ENCODE data around the gene DEAF1.

Gene DEAF1

DNA sequence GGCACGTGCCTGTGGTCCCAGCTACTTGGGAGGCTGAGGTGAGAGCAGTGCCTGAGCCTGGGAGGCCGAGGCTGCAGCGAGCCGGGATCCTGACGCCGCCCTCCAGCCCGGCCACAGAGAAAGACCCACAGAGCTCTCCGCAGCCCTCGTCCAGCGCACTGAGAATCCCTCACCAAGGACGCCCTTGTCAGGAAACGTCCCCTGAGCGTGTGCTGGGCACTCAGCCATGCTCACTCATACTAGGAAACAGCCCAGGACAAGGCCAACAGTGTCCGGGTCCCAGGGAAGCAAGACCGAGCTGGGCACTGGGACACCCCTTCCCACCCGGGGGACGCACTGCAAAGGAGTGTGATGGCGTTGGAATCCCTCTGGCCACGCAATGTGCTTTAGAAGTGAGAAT, 14.5 kb downstream of the DEAF1 start:
- no peaks in the 10 kb centered on the region for H3K27me3 ChIP-seq (ENCODE audit: insufficient read depth, poor library complexity, severe bottlenecking)
- TF ChIP-seq SPI1 (IDR thresholded peaks at IDR 0.05; ENCODE audit: borderline replicate concordance, low read depth) (no peak), GABPA (IDR thresholded peaks at IDR 0.05; ENCODE audit: low read depth) (no peak), POLR2AphosphoS5 (IDR thresholded peaks at IDR 0.05; ENCODE audit: low read depth) (no peak)
- TF ChIP-seq, protein P1, sequence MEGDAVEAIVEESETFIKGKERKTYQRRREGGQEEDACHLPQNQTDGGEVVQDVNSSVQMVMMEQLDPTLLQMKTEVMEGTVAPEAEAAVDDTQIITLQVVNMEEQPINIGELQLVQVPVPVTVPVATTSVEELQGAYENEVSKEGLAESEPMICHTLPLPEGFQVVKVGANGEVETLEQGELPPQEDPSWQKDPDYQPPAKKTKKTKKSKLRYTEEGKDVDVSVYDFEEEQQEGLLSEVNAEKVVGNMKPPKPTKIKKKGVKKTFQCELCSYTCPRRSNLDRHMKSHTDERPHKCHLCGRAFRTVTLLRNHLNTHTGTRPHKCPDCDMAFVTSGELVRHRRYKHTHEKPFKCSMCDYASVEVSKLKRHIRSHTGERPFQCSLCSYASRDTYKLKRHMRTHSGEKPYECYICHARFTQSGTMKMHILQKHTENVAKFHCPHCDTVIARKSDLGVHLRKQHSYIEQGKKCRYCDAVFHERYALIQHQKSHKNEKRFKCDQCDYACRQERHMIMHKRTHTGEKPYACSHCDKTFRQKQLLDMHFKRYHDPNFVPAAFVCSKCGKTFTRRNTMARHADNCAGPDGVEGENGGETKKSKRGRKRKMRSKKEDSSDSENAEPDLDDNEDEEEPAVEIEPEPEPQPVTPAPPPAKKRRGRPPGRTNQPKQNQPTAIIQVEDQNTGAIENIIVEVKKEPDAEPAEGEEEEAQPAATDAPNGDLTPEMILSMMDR (IDR thresholded peaks at IDR 0.05; ENCODE audit: insufficient read depth, low read length), result no peak
- TF ChIP-seq, protein P2, sequence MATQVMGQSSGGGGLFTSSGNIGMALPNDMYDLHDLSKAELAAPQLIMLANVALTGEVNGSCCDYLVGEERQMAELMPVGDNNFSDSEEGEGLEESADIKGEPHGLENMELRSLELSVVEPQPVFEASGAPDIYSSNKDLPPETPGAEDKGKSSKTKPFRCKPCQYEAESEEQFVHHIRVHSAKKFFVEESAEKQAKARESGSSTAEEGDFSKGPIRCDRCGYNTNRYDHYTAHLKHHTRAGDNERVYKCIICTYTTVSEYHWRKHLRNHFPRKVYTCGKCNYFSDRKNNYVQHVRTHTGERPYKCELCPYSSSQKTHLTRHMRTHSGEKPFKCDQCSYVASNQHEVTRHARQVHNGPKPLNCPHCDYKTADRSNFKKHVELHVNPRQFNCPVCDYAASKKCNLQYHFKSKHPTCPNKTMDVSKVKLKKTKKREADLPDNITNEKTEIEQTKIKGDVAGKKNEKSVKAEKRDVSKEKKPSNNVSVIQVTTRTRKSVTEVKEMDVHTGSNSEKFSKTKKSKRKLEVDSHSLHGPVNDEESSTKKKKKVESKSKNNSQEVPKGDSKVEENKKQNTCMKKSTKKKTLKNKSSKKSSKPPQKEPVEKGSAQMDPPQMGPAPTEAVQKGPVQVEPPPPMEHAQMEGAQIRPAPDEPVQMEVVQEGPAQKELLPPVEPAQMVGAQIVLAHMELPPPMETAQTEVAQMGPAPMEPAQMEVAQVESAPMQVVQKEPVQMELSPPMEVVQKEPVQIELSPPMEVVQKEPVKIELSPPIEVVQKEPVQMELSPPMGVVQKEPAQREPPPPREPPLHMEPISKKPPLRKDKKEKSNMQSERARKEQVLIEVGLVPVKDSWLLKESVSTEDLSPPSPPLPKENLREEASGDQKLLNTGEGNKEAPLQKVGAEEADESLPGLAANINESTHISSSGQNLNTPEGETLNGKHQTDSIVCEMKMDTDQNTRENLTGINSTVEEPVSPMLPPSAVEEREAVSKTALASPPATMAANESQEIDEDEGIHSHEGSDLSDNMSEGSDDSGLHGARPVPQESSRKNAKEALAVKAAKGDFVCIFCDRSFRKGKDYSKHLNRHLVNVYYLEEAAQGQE (IDR thresholded peaks at IDR 0.05; ENCODE audit: insufficient replicate concordance, low read depth), result no peak
- H3K27ac ChIP-seq (replicated peaks), result no peak overlapping the region
- DNase-seq (ENCODE audit: low read depth in 1 of 2, low spot score in 1 of 2), result no peak
- no peak overlapping the region for H3K4me3 ChIP-seq (replicated peaks; ENCODE audit: insufficient read depth, low read length)

DNA sequence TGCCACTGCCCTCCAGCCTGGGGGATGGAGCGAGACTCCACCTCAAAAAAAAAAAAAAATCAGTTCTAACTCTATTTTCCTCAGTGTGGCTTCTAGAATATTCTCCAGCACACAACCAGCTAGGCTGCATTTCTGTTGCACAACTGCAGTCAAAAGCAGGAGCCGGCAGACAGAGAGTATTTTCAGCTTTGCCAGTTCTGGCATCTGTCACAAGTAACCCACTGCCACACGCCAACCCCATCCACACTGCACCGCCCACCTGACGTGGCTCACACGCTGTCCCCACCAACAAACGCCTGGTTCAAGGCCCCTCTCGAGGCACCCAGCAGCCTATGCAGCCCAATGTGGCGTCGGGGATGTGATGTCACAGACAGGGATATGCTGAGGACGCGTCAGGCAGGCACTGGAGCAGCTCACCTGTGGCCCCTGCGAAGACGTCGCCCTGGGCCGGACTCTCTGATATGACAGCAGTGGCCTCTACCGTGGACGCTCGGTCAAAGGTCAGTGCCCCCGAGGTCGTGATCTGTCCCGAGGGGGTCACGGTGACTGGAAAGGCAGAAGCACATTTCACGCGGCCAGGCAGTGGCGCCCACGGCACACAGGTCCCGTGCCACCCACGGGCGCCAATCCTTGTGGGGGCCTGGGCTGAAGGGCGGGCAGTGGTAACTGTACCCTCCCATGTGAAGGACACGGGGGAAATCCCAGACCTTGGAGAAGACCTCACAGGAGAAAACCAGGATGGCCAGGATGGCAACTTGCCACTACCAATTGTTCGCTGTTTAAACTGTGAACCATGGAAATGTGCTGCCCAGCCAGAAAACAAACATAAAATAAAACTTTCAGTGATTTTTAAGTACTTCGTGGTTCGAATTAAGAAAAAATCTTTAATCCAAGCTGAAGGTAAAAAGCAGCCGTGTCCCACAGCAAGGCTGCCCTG, 15.5 kb downstream of the DEAF1 start:
- no peak for DNase-seq (ENCODE audit: low read depth in 1 of 2, low spot score in 1 of 2)
- H3K27ac ChIP-seq (replicated peaks), result no peak overlapping the region
- TF ChIP-seq, protein P1 (IDR thresholded peaks at IDR 0.05; ENCODE audit: insufficient read depth, low read length), result no peak
- TF ChIP-seq, protein P2 (IDR thresholded peaks at IDR 0.05; ENCODE audit: insufficient replicate concordance, low read depth), result no peak
- TF ChIP-seq GABPA (IDR thresholded peaks at IDR 0.05; ENCODE audit: low read depth), result no peak
- no peak for TF ChIP-seq POLR2AphosphoS5 (IDR thresholded peaks at IDR 0.05; ENCODE audit: low read depth)
- no peak for TF ChIP-seq SPI1 (IDR thresholded peaks at IDR 0.05; ENCODE audit: borderline replicate concordance, low read depth)
- H3K27me3 ChIP-seq (ENCODE audit: insufficient read depth, poor library complexity, severe bottlenecking), result no peaks in the 10 kb centered on the region
- no peak overlapping the region for H3K4me3 ChIP-seq (replicated peaks; ENCODE audit: insufficient read depth, low read length)

DNA sequence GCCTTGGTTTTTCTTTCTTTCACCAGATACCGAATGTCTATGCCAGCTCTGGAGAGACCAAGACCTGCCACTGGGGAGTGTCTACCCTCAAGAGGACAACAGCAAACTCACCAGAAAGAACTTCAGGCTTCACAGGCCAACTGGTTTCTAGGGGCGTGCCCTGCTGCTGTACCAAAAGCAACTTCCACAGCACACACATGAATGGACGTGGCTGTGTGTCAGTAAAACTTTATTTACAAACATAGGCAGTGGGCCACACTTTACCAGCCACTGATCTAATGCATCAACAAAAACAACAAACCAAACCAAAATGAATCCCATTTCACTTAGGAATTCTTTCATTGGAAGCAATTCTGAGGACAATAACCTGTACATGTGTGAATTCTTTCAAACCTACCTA, 16.7 kb downstream of the DEAF1 start:
- no peak for DNase-seq (ENCODE audit: low read depth in 1 of 2, low spot score in 1 of 2)
- H3K4me3 ChIP-seq (replicated peaks; ENCODE audit: insufficient read depth, low read length), result no peak overlapping the region
- TF ChIP-seq, protein P1 (IDR thresholded peaks at IDR 0.05; ENCODE audit: insufficient read depth, low read length), result no peak
- TF ChIP-seq, protein P2 (IDR thresholded peaks at IDR 0.05; ENCODE audit: insufficient replicate concordance, low read depth), result no peak
- TF ChIP-seq SPI1 (IDR thresholded peaks at IDR 0.05; ENCODE audit: borderline replicate concordance, low read depth), result no peak
- TF ChIP-seq POLR2AphosphoS5 (IDR thresholded peaks at IDR 0.05; ENCODE audit: low read depth), result no peak
- no peak for TF ChIP-seq GABPA (IDR thresholded peaks at IDR 0.05; ENCODE audit: low read depth)
- no peak overlapping the region for H3K27ac ChIP-seq (replicated peaks)
- no peaks in the 10 kb centered on the region for H3K27me3 ChIP-seq (ENCODE audit: insufficient read depth, poor library complexity, severe bottlenecking)
